GM12878 (cell line): ENCODE data around the gene SEC16B.
A peak's percentile ranks its signal among the peaks of the same experiment; 100 is the strongest.

Experiments used
- CEBPB ChIP-seq, 2 experiments: fragments of 150-350 bp in 1 of 2; IDR thresholded peaks; 2 replicates each; pipeline ENCODE4 v1.6.1; 2012 to 2014; ENCODE audit warnings: low read depth in 2 of 2, low read length in 2 of 2, borderline replicate concordance in 1 of 2, inconsistent platforms in 1 of 2
- CTCF ChIP-seq, 3 experiments: IDR thresholded peaks in 2 of 3; conservative IDR thresholded peaks in 1 of 3; 2 replicates each; pipeline ENCODE4 v1.5.1; 2011; ENCODE audit warnings: low read depth in 3 of 3, low read length in 3 of 3, mild to moderate bottlenecking in 3 of 3, control low read depth in 2 of 3, moderate library complexity in 2 of 3, inconsistent platforms in 1 of 3, mixed read lengths in 1 of 3; ENCODE audit not compliant: control insufficient read depth in 2 of 3, insufficient read depth in 1 of 3; ENCODE audit errors: extremely low read depth in 1 of 3
- PAX8 ChIP-seq: fragments of 450-650 bp; IDR thresholded peaks from 2 replicates; pipeline ENCODE4 v1.6.1; 2017; ENCODE audit warnings: mild to moderate bottlenecking, moderate library complexity
- SMARCA5 ChIP-seq: fragments of 450-650 bp; IDR thresholded peaks from 2 replicates; pipeline ENCODE4 v1.6.1; 2017; ENCODE audit warnings: mild to moderate bottlenecking
- ZBTB40 ChIP-seq: fragments of 450-650 bp; IDR thresholded peaks from 2 replicates; pipeline ENCODE4 v1.6.1; 2016; ENCODE audit warnings: mild to moderate bottlenecking, moderate library complexity, borderline replicate concordance
- ZNF274 ChIP-seq: IDR thresholded peaks from one replicate; pipeline ENCODE4 v1.8.0; 2011; ENCODE audit not compliant: insufficient read length, insufficient read depth

- TF ChIP-seq PAX8 (no peak), CTCF (IDR thresholded peaks at IDR 0.05 in 2 of 3, conservative IDR thresholded peaks at IDR 0.05 in 1 of 3; ENCODE audit: control insufficient read depth in 2 of 3, extremely low read depth in 1 of 3, insufficient read depth in 1 of 3, low read depth in 3 of 3, low read length in 3 of 3) (peak in 2 of 3 experiments; percentile 6 to 39; a peak in 1 of 6 replicates), SMARCA5 (no peak), CEBPB (IDR thresholded peaks at IDR 0.05; ENCODE audit: borderline replicate concordance in 1 of 2, low read depth in 2 of 2, low read length in 2 of 2) (no peak), ZNF274 (no peak), ZBTB40 (no peak)
Observed at GRCh38 chr1:177959811-177960515, 9.9 kb downstream of the SEC16B start.
